Hair follicular keratinocyte (primary cell): ENCODE results near the gene SNAP47. TPM values are rescaled to one million over a fixed set of nuclear protein-coding genes. Genes with fewer than 3 reads are reported as not detected.

ENCODE experiments used
- total RNA-seq: library from RNA; depleted of rRNA; stranded (reverse); fragments of >200 nt; gene quantifications from 2 replicates; pipeline ENCODE4 v1.2.3, GENCODE V29; 2015

SNAP47 gene
- 35.9 and 41.2 TPM in 2 replicates for total RNA-seq

GRCh38 chr1:227734856-227735538, at the start of gene SNAP47, which contains the start of gene JMJD4:
TSS of gene SNAP47 (plus strand) at chr1:227735435. CDS start at chr1:227747737, 12,302 bp downstream.
TSS of gene JMJD4 (minus strand) at chr1:227735302. CDS start at chr1:227735273, 29 bp downstream.

GRCh38 chr1:227815468-227816409, 80.5 kb downstream of the SNAP47 start, which contains the start of gene PRSS38:
TSS of gene PRSS38 (plus strand) at chr1:227815675. CDS start at chr1:227815717, 42 bp downstream.

Other genes with a start within 250 kb of the SNAP47 start
- 1.5 and 5.7 TPM in 2 replicates for gene ZNF678, start 171.9 kb upstream of the SNAP47 start, total RNA-seq
- 24.9 and 37.4 TPM in 2 replicates for gene JMJD4, start 133 bp upstream of the SNAP47 start, total RNA-seq
- gene PRSS38, start 80.2 kb downstream of the SNAP47 start, total RNA-seq, result not detected in 2 replicates
- under 0.01 and 0.08 TPM in 2 replicates for gene WNT9A, start 212.5 kb downstream of the SNAP47 start, total RNA-seq